ENCODE measurements around the gene RHEX. TPM values are rescaled to one million over a fixed set of nuclear protein-coding genes. Genes with fewer than 3 reads are reported as not detected.

RHEX gene
- total RNA-seq, 1 donor from 2014 or later, result not detected

DNA sequence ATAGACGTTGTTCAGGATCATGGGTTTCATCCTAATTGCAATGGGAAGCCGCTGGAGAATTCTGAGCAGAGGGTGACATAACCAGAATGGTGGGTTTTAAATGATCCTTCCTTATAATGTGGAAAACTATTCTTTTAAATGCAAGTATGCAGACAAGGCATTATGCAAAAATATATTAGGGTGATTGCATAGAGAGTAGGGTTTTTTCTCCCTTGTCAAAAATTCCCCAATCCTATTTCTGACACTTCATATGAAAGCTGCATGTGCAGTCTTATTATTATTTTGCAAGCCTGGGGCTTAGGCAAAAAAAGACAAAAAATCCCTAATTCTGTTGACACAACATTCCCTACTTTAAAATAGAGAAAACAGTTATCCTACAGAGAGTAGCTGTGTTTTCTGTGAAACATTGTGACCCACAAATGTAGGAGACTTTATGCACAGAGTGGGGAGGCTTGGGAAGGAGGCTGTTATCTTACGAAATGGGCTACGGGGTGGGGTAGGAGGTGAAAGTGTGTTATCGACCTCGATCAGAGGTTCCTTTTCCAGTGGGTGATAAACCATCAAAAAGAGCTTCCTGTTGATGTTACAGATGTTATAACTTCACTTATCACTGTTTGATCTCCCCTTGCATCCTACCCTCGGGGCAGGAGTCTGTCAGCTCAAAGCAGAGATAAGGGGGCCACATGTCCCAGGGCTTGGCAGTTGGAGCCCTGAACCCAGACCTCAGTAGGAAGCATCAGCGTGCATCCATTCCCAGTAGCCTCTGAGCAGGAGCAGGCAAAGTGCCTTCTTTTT, 27.2 kb downstream of the RHEX start:
- Histone ChIP-seq H3K4me3 (ENCODE audit: insufficient read depth, low read depth, low read length) (no peak overlapping the region), H2AFZ (ENCODE audit: low read depth, low read length) (no peak overlapping the region), H3K27ac (ENCODE audit: low read depth, low read length) (no peak overlapping the region), H3K79me2 (ENCODE audit: insufficient read depth, low read length) (no peaks in the 10 kb centered on the region), H3K9ac (ENCODE audit: low read length) (no peak overlapping the region), H3K4me1 (ENCODE audit: insufficient read depth, low read length) (no peaks in the 10 kb centered on the region), H3K4me2 (ENCODE audit: low read length) (no peak overlapping the region), H3K9me3 (ENCODE audit: insufficient read depth, low read depth, low read length) (no peaks in the 10 kb centered on the region), H4K20me1 (ENCODE audit: insufficient read depth, low read length) (no peaks in the 10 kb centered on the region), H3K36me3 (ENCODE audit: insufficient read depth, low read length) (no peaks in the 10 kb centered on the region), H3K27me3 (ENCODE audit: insufficient read depth, low read length) (no peaks in the 10 kb centered on the region)
- H3K4me1 Mint-ChIP-seq (ENCODE audit: low read depth, unreplicated experiment), result no peaks in the 10 kb centered on the region
- H3K36me3 Mint-ChIP-seq (ENCODE audit: low read depth, unreplicated experiment), result no peaks in the 10 kb centered on the region
- no peak overlapping the region for H3K27ac Mint-ChIP-seq (ENCODE audit: unreplicated experiment)
- TF ChIP-seq, protein P1, sequence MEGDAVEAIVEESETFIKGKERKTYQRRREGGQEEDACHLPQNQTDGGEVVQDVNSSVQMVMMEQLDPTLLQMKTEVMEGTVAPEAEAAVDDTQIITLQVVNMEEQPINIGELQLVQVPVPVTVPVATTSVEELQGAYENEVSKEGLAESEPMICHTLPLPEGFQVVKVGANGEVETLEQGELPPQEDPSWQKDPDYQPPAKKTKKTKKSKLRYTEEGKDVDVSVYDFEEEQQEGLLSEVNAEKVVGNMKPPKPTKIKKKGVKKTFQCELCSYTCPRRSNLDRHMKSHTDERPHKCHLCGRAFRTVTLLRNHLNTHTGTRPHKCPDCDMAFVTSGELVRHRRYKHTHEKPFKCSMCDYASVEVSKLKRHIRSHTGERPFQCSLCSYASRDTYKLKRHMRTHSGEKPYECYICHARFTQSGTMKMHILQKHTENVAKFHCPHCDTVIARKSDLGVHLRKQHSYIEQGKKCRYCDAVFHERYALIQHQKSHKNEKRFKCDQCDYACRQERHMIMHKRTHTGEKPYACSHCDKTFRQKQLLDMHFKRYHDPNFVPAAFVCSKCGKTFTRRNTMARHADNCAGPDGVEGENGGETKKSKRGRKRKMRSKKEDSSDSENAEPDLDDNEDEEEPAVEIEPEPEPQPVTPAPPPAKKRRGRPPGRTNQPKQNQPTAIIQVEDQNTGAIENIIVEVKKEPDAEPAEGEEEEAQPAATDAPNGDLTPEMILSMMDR (IDR thresholded peaks at IDR 0.05; ENCODE audit: insufficient read depth, low read depth, low read length), result no peak
- H3K4me3 Mint-ChIP-seq (ENCODE audit: unreplicated experiment), result no peak overlapping the region
- FAIRE-seq (no peak), DNase-seq (ENCODE audit: low read depth) (no peak)
- peaks cover 27% of the 10 kb centered on the region for H3K27me3 Mint-ChIP-seq (ENCODE audit: low read depth, unreplicated experiment)
- no peaks in the 10 kb centered on the region for H3K9me3 Mint-ChIP-seq (ENCODE audit: unreplicated experiment)

DNA sequence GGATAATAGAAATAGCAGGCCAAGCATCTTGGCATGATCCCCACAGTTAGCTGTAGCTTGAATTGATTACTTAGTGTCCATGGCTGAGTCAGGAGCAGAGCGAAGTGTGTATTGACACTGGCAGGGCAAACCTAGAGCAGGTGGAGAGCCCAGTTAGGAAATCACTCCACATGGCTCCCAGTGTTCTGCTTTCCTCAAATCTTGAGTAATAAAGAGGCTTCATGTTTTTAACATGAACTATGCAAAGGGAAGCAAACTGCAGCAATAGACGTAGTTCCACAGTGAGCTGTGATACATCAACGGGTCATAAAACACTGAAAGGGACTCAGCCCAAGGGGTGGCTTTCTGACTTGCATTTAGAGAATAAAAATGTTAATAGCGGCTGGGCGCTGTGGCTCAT, 28.9 kb downstream of the RHEX start:
- Mint-ChIP-seq H3K4me3 (ENCODE audit: unreplicated experiment) (no peak overlapping the region), H3K27me3 (ENCODE audit: low read depth, unreplicated experiment) (peaks cover 33% of the 10 kb centered on the region), H3K36me3 (ENCODE audit: low read depth, unreplicated experiment) (no peaks in the 10 kb centered on the region), H3K9me3 (ENCODE audit: unreplicated experiment) (no peaks in the 10 kb centered on the region), H3K27ac (ENCODE audit: unreplicated experiment) (no peak overlapping the region), H3K4me1 (ENCODE audit: low read depth, unreplicated experiment) (no peaks in the 10 kb centered on the region)
- no peaks in the 10 kb centered on the region for H3K4me1 ChIP-seq (ENCODE audit: insufficient read depth, low read length)
- no peak for FAIRE-seq
- H3K9ac ChIP-seq (ENCODE audit: low read length), result no peak overlapping the region
- no peaks in the 10 kb centered on the region for H4K20me1 ChIP-seq (ENCODE audit: insufficient read depth, low read length)
- H3K4me2 ChIP-seq (ENCODE audit: low read length), result no peak overlapping the region
- H2AFZ ChIP-seq (ENCODE audit: low read depth, low read length), result no peak overlapping the region
- no peak overlapping the region for H3K4me3 ChIP-seq (ENCODE audit: insufficient read depth, low read depth, low read length)
- no peak for TF ChIP-seq EZH2 (IDR thresholded peaks at IDR 0.05; ENCODE audit: insufficient read depth, low read length)
- TF ChIP-seq, protein P1 (IDR thresholded peaks at IDR 0.05; ENCODE audit: insufficient read depth, low read depth, low read length), result no peak
- H3K27ac ChIP-seq (ENCODE audit: low read depth, low read length), result no peak overlapping the region
- no peaks in the 10 kb centered on the region for H3K9me3 ChIP-seq (ENCODE audit: insufficient read depth, low read depth, low read length)
- no peaks in the 10 kb centered on the region for H3K27me3 ChIP-seq (ENCODE audit: insufficient read depth, low read length)
- no peaks in the 10 kb centered on the region for H3K79me2 ChIP-seq (ENCODE audit: insufficient read depth, low read length)
- no peaks in the 10 kb centered on the region for H3K36me3 ChIP-seq (ENCODE audit: insufficient read depth, low read length)
- no peak for DNase-seq (ENCODE audit: low read depth)
